HEK293 (cell line): ENCODE measurements around the gene BRD3OS.

ENCODE experiments used
- CTCF ChIP-seq: fragments of 450-650 bp; formaldehyde crosslinking; IDR thresholded peaks from 2 replicates; pipeline ENCODE4 v1.5.1; 2016; ENCODE audit warnings: missing biosample characterization, missing genetic modification characterization
- ZBTB1 ChIP-seq: fragments of 450-650 bp; formaldehyde crosslinking; IDR thresholded peaks from 2 replicates; pipeline ENCODE4 v1.5.1; 2016; ENCODE audit warnings: missing biosample characterization, missing genetic modification characterization

GRCh38 chr9:133977421-133978201 lies 47.7 kb upstream of the BRD3OS start:
- TF ChIP-seq CTCF (no peak), ZBTB1 (tag by site-specific recombination) (no peak)
